HAP-1 (cell line): Measurements from ENCODE around the gene LSM10.

ENCODE experiments used
- DNase-seq, 2 experiments: peaks; one replicate each; pipeline ENCODE4 v3.0.0-alpha.2; 2016 to 2020; ENCODE audit warnings: low spot score in 2 of 2
- H3K27me3 ChIP-seq: fragments of 250-450 bp; sonication (Bioruptor Pico); 2 replicates; pipeline ENCODE4 v1.5.1; 2020; ENCODE audit warnings: low read depth, mild to moderate bottlenecking, moderate library complexity
- H3K36me3 ChIP-seq: fragments of 250-450 bp; sonication (Bioruptor Pico); replicated peaks from 2 replicates; pipeline ENCODE4 v1.5.1; 2020; ENCODE audit warnings: mild to moderate bottlenecking
- H3K4me1 ChIP-seq: fragments of 250-450 bp; sonication (Bioruptor Pico); 2 replicates; pipeline ENCODE4 v1.5.1; 2020; ENCODE audit warnings: mild to moderate bottlenecking
- H3K4me3 ChIP-seq: fragments of 250-450 bp; sonication (Bioruptor Pico); 2 replicates; pipeline ENCODE4 v1.5.1; 2020; ENCODE audit warnings: mild to moderate bottlenecking, moderate library complexity
- H3K9me3 ChIP-seq: fragments of 250-450 bp; sonication (Bioruptor Pico); 2 replicates; pipeline ENCODE4 v1.5.1; 2020; ENCODE audit warnings: mild to moderate bottlenecking, moderate library complexity
- in situ Hi-C: fragments of 300-500 bp; cut with MboI; formaldehyde crosslinking; loops from 3 replicates; pipeline ENCODE4 v1.14.3; 2020; ENCODE audit warnings: low sequenced_read_pairs, inconsistent platforms, mixed read lengths

LSM10 gene

DNA sequence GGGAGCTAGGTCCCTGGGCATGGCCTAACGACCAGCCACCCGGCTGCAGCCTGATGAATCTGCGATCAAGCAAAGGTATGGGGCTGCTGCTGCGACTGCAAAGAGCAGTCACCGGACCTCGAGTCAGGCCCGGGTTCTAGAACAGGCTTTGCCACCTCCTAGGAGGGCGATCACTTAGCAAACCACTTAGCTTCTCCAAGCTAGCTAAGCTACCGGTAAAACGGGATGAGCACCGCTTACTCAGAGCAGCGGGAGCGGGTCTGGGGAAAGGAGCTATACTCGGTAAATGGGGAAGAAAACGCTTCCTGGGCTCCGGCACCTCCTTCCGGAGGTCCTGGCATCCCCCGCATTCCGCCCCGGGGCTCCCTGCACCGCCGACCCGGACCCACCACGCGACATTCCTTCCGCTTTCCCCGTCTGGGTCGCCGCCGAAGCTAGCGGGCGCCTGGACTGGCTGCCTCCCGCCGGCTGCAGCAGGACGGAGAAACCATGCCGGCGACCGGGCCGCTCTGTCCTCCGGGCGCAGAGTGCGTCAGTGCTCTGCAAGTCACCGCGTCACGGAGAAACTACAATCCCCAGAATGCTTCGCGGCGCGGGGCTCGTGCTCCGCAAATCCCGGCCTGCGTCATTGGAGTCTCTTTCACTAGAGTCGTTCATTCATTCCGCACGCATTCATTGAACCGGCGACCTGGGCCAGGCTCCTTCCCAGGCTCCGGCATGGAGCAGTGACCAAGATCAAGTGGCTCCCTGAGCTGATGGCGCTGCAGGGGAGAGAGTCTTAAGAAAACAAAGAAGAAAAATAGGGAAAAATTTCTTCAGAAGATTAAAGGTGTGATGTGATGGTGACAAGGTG, at the start of gene LSM10:
Gene LSM10 (minus strand): TSS at position 531 of the 853 bp plus-strand sequence. CDS start 3,779 bp downstream, outside the sequence.
- H3K36me3 ChIP-seq, result peaks cover 10% of the 10 kb centered on the region
- in situ Hi-C loops, result no loop called here
- H3K4me3 ChIP-seq, result peak within 1 kb of the TSS; percentile 85
- H3K27me3 ChIP-seq, result no peaks in the 10 kb centered on the region
- no peaks in the 10 kb centered on the region for H3K9me3 ChIP-seq
- H3K4me1 ChIP-seq, result peaks cover 5% of the 10 kb centered on the region; the same call in 1 of the 2 replicates
- DNase-seq, result peak; percentile 89 to 95

DNA sequence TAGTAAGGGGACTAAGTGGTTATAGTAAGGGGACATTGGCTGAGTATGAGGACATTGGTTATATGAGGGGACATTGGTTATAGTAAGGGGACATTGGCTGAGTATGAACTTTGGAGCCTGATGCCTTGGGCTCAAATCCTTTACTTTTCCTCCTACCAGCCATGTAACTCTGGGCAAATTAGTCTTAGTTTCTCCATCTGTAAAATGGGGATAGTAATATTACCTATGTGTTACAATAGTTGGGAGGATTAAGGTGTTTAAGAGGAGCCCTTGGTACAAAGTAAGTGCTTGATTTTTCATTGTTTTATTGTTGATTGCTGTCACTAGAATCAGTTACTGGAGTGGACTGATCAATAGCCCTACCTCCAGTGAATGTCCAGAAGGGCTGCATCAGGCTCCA, 49.7 kb upstream of the LSM10 start:
- DNase-seq, result no peak
- Histone ChIP-seq H3K36me3 (no peaks in the 10 kb centered on the region), H3K27me3 (no peaks in the 10 kb centered on the region), H3K4me3 (no peak overlapping the region), H3K4me1 (peaks cover 34% of the 10 kb centered on the region), H3K9me3 (no peaks in the 10 kb centered on the region)
- in situ Hi-C loops, result no loop called here

- no peaks in the 10 kb centered on the region for H3K9me3 ChIP-seq
- DNase-seq, result no peak
- H3K27me3 ChIP-seq, result no peaks in the 10 kb centered on the region
- H3K4me3 ChIP-seq, result no peak overlapping the region
- no peaks in the 10 kb centered on the region for H3K36me3 ChIP-seq
- peaks cover 34% of the 10 kb centered on the region for H3K4me1 ChIP-seq
- in situ Hi-C loops, result no loop called here
These were observed 49.0 kb upstream of the LSM10 start for GRCh38 chr1:36446746-36447145.

GRCh38 chr1:36446271-36446670, 48.6 kb upstream of the LSM10 start:
- Histone ChIP-seq H3K4me1 (peaks cover 34% of the 10 kb centered on the region), H3K9me3 (no peaks in the 10 kb centered on the region), H3K36me3 (no peaks in the 10 kb centered on the region), H3K27me3 (no peaks in the 10 kb centered on the region), H3K4me3 (no peak overlapping the region)
- in situ Hi-C loops, result no loop called here
- peak; percentile 77 to 83 for DNase-seq

DNA sequence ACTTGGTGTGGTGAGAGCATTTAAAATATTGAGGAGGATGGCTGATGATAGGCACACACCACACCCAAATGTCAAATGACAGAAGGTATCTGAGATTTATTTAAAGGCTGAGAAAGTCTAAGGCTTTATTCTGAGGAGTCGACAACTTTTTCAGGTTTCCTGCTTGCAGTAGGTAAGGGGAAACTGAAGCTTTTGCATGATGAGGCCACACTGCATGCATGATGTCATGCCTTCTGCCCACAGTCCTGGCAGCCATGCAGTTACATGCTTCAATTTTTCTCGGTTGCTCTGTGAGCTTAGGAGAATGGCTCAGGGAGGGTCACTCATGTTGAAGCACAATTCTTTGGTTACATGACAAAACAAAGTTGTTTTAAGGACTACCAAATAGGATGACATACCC, 45.6 kb upstream of the LSM10 start:
- no peaks in the 10 kb centered on the region for H3K27me3 ChIP-seq
- DNase-seq, result no peak
- in situ Hi-C loops, result no loop called here
- no peaks in the 10 kb centered on the region for H3K36me3 ChIP-seq
- H3K4me1 ChIP-seq, result peaks cover 30% of the 10 kb centered on the region
- no peaks in the 10 kb centered on the region for H3K9me3 ChIP-seq
- H3K4me3 ChIP-seq, result no peak overlapping the region

- DNase-seq, result no peak
- Histone ChIP-seq H3K27me3 (no peaks in the 10 kb centered on the region), H3K36me3 (no peaks in the 10 kb centered on the region), H3K9me3 (no peaks in the 10 kb centered on the region), H3K4me1 (peaks cover 22% of the 10 kb centered on the region), H3K4me3 (no peak overlapping the region)
- in situ Hi-C loops, result no loop called here
These were observed 44.6 kb upstream of the LSM10 start for GRCh38 chr1:36442337-36442736.

- no peaks in the 10 kb centered on the region for H3K9me3 ChIP-seq
- peaks cover 15% of the 10 kb centered on the region for H3K4me1 ChIP-seq
- in situ Hi-C loops, result no loop called here
- no peaks in the 10 kb centered on the region for H3K27me3 ChIP-seq
- no peak overlapping the region for H3K4me3 ChIP-seq
- H3K36me3 ChIP-seq, result no peaks in the 10 kb centered on the region
- no peak for DNase-seq
These were observed 42.9 kb upstream of the LSM10 start for GRCh38 chr1:36440646-36441045.

GRCh38 chr1:36440044-36440443, 42.3 kb upstream of the LSM10 start:
- Histone ChIP-seq H3K4me1 (peaks cover 15% of the 10 kb centered on the region), H3K4me3 (no peak overlapping the region), H3K9me3 (no peaks in the 10 kb centered on the region), H3K36me3 (no peaks in the 10 kb centered on the region), H3K27me3 (no peaks in the 10 kb centered on the region)
- in situ Hi-C loops, result no loop called here
- no peak for DNase-seq

DNA sequence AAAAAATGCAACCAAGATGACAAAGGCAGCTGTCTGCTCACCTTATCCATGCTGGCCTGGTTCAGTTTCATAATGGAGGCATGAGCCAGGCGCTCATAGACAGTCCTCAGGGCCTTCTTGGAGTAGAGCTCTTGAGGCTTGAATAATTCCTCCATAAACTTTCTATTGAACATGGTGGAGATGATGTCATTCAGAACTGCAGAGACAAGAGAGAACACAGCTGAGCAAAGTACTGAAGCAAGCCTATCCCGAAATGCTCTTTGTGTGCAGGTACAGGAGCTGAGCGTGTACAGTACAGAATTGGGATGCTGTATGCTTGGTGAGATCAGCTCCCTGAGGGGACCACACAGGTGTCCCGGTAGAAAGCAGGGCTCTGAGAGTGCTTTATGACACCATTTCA, 41.0 kb upstream of the LSM10 start:
- no peaks in the 10 kb centered on the region for H3K9me3 ChIP-seq
- H3K27me3 ChIP-seq, result no peaks in the 10 kb centered on the region
- no peak overlapping the region for H3K4me3 ChIP-seq
- in situ Hi-C loops, result no loop called here
- no peak for DNase-seq
- peaks cover 6% of the 10 kb centered on the region; the same call in 1 of the 2 replicates for H3K4me1 ChIP-seq
- no peaks in the 10 kb centered on the region; the same call in 1 of the 2 replicates for H3K36me3 ChIP-seq

DNA sequence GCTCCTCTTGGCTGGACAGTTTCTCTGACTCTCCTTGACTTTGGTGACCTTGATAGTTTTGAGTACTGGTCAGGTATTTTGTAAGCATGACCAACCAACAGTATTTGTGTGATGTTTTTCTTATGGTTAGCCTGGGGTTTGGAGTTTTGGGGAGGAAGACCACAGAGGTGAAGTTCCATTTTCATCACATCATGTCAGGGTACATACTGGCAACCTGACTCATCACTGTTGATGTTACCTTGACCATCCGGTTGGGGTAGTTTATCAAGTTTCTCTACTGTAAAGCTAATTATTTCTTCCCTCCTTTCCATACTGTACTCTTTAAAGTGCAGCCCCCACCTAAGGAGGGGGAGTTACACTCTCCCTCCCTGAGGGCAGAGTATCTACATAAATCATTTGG, 39.1 kb upstream of the LSM10 start:
- no peak for DNase-seq
- in situ Hi-C loops, result no loop called here

GRCh38 chr1:36433102-36433501, 35.4 kb upstream of the LSM10 start:
- Histone ChIP-seq H3K9me3 (no peaks in the 10 kb centered on the region), H3K4me3 (no peak overlapping the region), H3K36me3 (no peaks in the 10 kb centered on the region; the same call in 1 of the 2 replicates), H3K27me3 (no peaks in the 10 kb centered on the region), H3K4me1 (no peaks in the 10 kb centered on the region)
- in situ Hi-C loops, result no loop called here
- no peak for DNase-seq

More for the DNA sequence above, 39.1 kb upstream of the LSM10 start:
- H3K27me3 ChIP-seq, result no peaks in the 10 kb centered on the region
- H3K4me1 ChIP-seq, result peaks cover 6% of the 10 kb centered on the region; the same call in 1 of the 2 replicates
- no peaks in the 10 kb centered on the region for H3K9me3 ChIP-seq
- H3K36me3 ChIP-seq, result no peaks in the 10 kb centered on the region; the same call in 1 of the 2 replicates
- H3K4me3 ChIP-seq, result no peak overlapping the region

- H3K27me3 ChIP-seq, result no peaks in the 10 kb centered on the region
- H3K9me3 ChIP-seq, result no peaks in the 10 kb centered on the region
- H3K4me3 ChIP-seq, result no peak overlapping the region
- in situ Hi-C loops, result no loop called here
- no peaks in the 10 kb centered on the region; the same call in 1 of the 2 replicates for H3K36me3 ChIP-seq
- DNase-seq, result no peak
- H3K4me1 ChIP-seq, result no peaks in the 10 kb centered on the region
These were observed 34.9 kb upstream of the LSM10 start for GRCh38 chr1:36432616-36433015.

- Histone ChIP-seq H3K4me1 (no peaks in the 10 kb centered on the region), H3K4me3 (no peak overlapping the region), H3K9me3 (no peaks in the 10 kb centered on the region), H3K36me3 (no peaks in the 10 kb centered on the region), H3K27me3 (no peaks in the 10 kb centered on the region)
- in situ Hi-C loops, result no loop called here
- no peak for DNase-seq
These were observed 28.1 kb upstream of the LSM10 start for GRCh38 chr1:36425791-36426190.

GRCh38 chr1:36421649-36422048, 23.9 kb upstream of the LSM10 start:
- no peak for DNase-seq
- H3K4me3 ChIP-seq, result no peak overlapping the region
- no peaks in the 10 kb centered on the region for H3K27me3 ChIP-seq
- in situ Hi-C loops, result loop anchor here (5.0 kb wide), 1 partner anchor 314 kb away; no protein-coding TSS in a partner anchor
- no peaks in the 10 kb centered on the region for H3K9me3 ChIP-seq
- H3K36me3 ChIP-seq, result no peaks in the 10 kb centered on the region
- H3K4me1 ChIP-seq, result no peaks in the 10 kb centered on the region
